ENCODE results near the gene IZUMO4.

The IZUMO4 gene

DNA sequence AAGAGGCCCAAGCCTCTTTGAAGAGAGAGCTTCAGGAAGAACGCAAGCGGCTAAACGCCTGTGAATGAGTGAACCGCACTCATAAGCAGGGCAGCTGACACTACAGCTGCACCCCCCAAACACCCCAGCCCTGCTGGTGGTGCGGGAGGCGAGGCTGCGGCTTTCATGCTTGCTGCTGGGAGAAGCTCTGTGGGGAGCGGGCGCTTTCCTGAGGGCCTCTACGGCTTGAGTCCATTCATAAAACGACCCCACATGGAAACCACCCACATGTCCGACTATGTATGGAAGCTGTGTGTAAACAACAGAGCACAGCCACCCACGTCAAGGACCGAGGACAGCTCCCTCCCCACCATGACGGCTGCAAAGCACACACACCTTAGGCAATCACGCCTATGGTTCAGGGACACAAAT lies 49.1 kb downstream of the IZUMO4 start:
- ChIA-PET POLR2A (no interaction called here), CTCF (no interaction called here)
- no peak for DNase-seq (ENCODE audit: extremely low spot score)
- TF ChIP-seq ZNF384 (IDR thresholded peaks at IDR 0.05) (no peak), SP1 (IDR thresholded peaks at IDR 0.05) (no peak), TARDBP (IDR thresholded peaks at IDR 0.05) (no peak), FOXK2 (IDR thresholded peaks at IDR 0.05) (no peak), CTBP1 (IDR thresholded peaks at IDR 0.05; ENCODE audit: borderline replicate concordance) (no peak), BHLHE40 (IDR thresholded peaks at IDR 0.05; ENCODE audit: borderline replicate concordance) (no peak), HDGF (IDR thresholded peaks at IDR 0.05; ENCODE audit: borderline replicate concordance) (no peak), PKNOX1 (IDR thresholded peaks at IDR 0.05) (no peak), ELF4 (IDR thresholded peaks at IDR 0.05) (no peak), NFRKB (IDR thresholded peaks at IDR 0.05) (no peak), SUZ12 (IDR thresholded peaks at IDR 0.05) (no peak), L3MBTL2 (conservative IDR thresholded peaks at IDR 0.05) (no peak), LEF1 (IDR thresholded peaks at IDR 0.05; ENCODE audit: borderline replicate concordance) (no peak), FOXM1 (IDR thresholded peaks at IDR 0.05; ENCODE audit: borderline replicate concordance) (no peak), FOXA1 (IDR thresholded peaks at IDR 0.05) (no peak), ARNT (IDR thresholded peaks at IDR 0.05) (no peak)

DNA sequence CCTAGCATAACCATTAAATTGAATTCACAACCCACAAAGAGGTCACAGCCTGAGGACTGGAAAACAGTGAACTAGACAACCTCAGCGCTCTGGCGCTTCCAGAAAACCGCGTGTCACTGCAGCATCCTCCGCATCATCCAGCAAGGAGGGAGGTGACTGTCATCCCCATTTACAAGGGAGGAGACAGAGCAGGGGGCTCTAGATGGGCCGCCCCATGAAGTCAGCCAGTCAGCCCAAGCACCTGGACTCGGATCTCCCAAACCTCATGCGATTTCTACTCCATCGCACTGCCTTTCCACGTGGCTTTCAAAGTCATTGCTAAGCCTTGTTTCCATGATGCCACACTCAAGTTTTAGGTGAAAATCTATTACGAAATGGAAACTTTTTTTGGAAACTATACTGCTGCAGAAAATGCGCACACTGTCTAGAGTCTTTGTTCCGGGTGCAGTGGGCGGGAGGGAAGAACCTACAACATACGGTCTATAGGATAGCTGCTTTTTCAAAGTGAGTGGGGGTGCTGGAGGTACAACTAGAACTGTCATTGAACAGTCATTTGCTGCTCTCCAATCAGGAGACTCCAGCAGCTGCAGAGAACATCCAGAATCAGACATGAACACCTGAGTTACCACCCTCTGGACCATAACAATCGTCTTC lies 51.9 kb downstream of the IZUMO4 start:
- TF ChIP-seq HDGF (IDR thresholded peaks at IDR 0.05; ENCODE audit: borderline replicate concordance): no peak
- TF ChIP-seq FOXM1 (IDR thresholded peaks at IDR 0.05; ENCODE audit: borderline replicate concordance): no peak
- no peak for TF ChIP-seq FOXA1 (IDR thresholded peaks at IDR 0.05)
- TF ChIP-seq SUZ12 (IDR thresholded peaks at IDR 0.05): no peak
- TF ChIP-seq CTBP1 (IDR thresholded peaks at IDR 0.05; ENCODE audit: borderline replicate concordance): no peak
- no peak for TF ChIP-seq PKNOX1 (IDR thresholded peaks at IDR 0.05)
- no peak for TF ChIP-seq LEF1 (IDR thresholded peaks at IDR 0.05; ENCODE audit: borderline replicate concordance)
- TF ChIP-seq TARDBP (IDR thresholded peaks at IDR 0.05): no peak
- no peak for TF ChIP-seq SP1 (IDR thresholded peaks at IDR 0.05)
- no peak for TF ChIP-seq NFRKB (IDR thresholded peaks at IDR 0.05)
- TF ChIP-seq ARNT (IDR thresholded peaks at IDR 0.05): no peak
- no peak for TF ChIP-seq ELF4 (IDR thresholded peaks at IDR 0.05)
- TF ChIP-seq FOXK2 (IDR thresholded peaks at IDR 0.05): no peak
- no peak for TF ChIP-seq L3MBTL2 (conservative IDR thresholded peaks at IDR 0.05)
- TF ChIP-seq ZNF384 (IDR thresholded peaks at IDR 0.05): no peak
- no peak for TF ChIP-seq BHLHE40 (IDR thresholded peaks at IDR 0.05; ENCODE audit: borderline replicate concordance)
- no peak for DNase-seq (ENCODE audit: extremely low spot score)
- ChIA-PET POLR2A (no interaction called here), CTCF (no interaction called here)
